Hindlimb muscle (tissue), 1 donor: ENCODE measurements around the gene HERC2. TPM values are rescaled to one million over a fixed set of nuclear protein-coding genes. Genes with fewer than 3 reads are reported as not detected.

Experiments used
- DNase-seq: peaks from one replicate; pipeline ENCODE4 v3.0.0-alpha.2; 2013
- polyA plus RNA-seq: library from polyadenylated mRNA; unstranded; fragments of 120-200 nt; gene quantifications from one replicate; pipeline ENCODE4 v1.2.1, GENCODE V29; 2013; ENCODE audit not compliant: insufficient read length

HERC2 gene
- polyA plus RNA-seq, 1 donor, result 38.3 TPM

GRCh38 chr15:28094732-28095521, 227.1 kb downstream of the HERC2 start:
- no peak for DNase-seq

- no peak for DNase-seq
Measured at GRCh38 chr15:28093752-28094535, 228.0 kb downstream of the HERC2 start.

DNA sequence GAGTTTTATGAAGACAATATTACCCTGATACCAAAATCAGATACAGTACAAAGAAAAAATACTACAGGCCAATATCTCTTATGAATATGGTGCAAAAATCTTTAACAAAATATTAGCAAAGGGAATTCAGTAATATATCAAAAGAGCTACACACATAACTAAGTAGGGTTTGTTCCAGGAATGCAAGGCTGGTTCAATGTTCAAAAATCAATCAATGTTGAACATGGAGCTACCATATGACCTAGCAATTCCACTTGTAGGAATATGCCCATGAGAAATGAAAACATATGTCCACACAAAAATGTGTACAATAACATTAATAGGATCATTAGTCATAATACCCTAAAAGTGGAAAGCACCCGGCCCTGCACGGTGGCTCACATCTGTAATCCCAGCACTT, 230.7 kb downstream of the HERC2 start:
- DNase-seq, result no peak

- no peak for DNase-seq
Measured at GRCh38 chr15:28086175-28086703, 235.7 kb downstream of the HERC2 start.

- no peak for DNase-seq
Measured at GRCh38 chr15:28085489-28086174, 236.3 kb downstream of the HERC2 start.

DNA sequence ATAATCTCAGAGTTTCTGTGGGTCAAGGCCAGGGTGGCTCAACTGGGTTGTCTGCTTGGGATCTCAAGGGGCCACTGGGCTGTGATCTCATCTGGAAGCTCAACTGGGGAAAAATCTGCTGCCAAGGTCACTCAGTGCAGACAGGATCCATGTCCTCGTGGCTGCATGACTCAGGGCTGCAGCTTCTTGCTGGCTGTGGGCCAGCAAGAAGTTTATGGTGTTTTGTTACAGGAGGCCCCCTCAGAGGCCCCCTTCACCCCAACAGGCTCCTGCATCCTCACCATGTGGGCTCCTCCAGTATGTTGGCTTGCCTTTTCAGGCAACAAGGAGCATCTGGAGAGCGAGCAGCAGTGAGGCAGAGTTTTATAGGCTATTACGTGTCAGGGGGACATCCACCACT, 237.4 kb downstream of the HERC2 start:
- DNase-seq, result no peak

DNA sequence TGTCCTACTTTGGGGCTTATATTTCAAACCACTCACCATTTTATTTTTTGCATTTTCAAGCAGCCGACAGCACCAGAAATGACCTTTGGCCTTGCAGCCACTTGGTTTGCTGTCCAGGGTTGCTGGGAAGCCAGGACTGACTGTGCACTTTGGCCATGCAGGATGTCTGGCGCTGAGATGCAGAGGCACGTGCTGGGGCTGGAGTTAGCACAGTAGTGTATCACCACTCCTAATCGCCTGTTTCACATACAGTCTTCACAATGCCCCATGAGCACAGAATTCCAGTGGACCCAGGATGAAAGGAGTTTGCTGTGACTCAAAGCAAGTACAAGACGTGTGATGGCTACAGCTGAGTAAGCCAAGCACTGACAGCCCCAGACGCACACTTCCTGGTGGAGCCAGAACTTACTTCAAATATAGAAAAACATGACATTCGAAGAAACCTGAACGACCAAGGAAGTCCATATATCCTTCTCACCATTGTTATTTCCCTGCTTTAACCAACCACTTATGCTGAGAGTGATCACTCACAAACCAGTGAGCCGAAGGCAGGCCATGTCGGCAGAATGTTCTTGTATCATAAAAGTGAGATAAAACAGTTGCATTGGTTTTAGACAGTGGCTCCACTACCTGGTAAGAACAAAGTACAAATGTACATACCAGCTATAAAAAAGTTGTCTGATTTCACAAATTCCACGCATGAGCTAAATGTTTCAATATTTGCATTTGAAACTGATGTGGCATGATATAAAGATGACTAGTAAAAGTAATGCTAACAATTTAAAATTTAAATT, 238.9 kb downstream of the HERC2 start:
- no peak for DNase-seq

- DNase-seq, result no peak
Measured at GRCh38 chr15:28081594-28081993, 240.4 kb downstream of the HERC2 start.

- no peak for DNase-seq
Measured at GRCh38 chr15:28080386-28080785, 241.6 kb downstream of the HERC2 start.

- no peak for DNase-seq
Measured at GRCh38 chr15:28079313-28079969, 242.5 kb downstream of the HERC2 start.

DNA sequence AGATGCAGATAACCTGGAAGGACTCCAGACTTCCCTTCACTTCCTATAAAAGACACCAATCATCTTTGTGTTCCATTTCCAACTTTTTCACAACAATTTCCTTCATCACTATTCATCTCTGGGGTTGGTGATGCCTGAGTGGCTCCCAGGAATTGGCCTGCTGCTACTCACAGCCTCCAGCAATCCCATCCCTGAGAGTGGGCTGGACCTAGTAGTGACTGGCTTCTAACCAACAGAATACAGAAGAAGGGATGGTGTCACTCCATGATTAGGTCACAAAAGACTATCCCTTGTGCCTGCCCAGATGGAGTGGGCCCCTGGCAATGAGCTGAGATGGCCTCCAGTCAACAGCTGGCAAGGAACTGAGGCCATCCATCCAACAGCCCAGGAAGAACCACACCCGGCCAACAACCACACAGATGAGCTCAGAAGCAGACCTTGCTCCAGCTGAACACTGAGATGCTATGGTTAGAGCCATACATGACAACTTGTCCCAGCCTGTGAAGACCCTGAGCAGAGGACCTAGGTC, 243.7 kb downstream of the HERC2 start:
- DNase-seq, result no peak

- DNase-seq, result no peak
Measured at GRCh38 chr15:28075573-28075972, 246.4 kb downstream of the HERC2 start.

- no peak for DNase-seq
Measured at GRCh38 chr15:28068930-28069329, 253.0 kb downstream of the HERC2 start.

GRCh38 chr15:28066231-28066630, 255.7 kb downstream of the HERC2 start:
- no peak for DNase-seq

Other genes with a start within 250 kb of the HERC2 start
- 4.5 TPM for gene OCA2, start 222.9 kb downstream of the HERC2 start, polyA plus RNA-seq
- not detected for gene GOLGA6L24, start 35.9 kb upstream of the HERC2 start, polyA plus RNA-seq
- not detected for gene GOLGA8F, start 56.5 kb upstream of the HERC2 start, polyA plus RNA-seq
- not detected for gene GOLGA8G, start 210.8 kb upstream of the HERC2 start, polyA plus RNA-seq
- not detected for gene GOLGA6L25, start 231.4 kb upstream of the HERC2 start, polyA plus RNA-seq